DMS53 treated with DMSO at 0.1 percent for 48 hours (cell line): ENCODE results near the gene HPCAL1.
A peak's percentile ranks its signal among the peaks of the same experiment; 100 is the strongest.

Source experiments
- DNase-seq: peaks from one replicate; lab custom pipeline; 2025; ENCODE audit not compliant: unreplicated experiment; lab: John Stamatoyannopoulos, UW

Gene HPCAL1

GRCh38 chr2:10385501-10385900 lies 82.8 kb downstream of the HPCAL1 start:
- DNase-seq = no peak

DNA sequence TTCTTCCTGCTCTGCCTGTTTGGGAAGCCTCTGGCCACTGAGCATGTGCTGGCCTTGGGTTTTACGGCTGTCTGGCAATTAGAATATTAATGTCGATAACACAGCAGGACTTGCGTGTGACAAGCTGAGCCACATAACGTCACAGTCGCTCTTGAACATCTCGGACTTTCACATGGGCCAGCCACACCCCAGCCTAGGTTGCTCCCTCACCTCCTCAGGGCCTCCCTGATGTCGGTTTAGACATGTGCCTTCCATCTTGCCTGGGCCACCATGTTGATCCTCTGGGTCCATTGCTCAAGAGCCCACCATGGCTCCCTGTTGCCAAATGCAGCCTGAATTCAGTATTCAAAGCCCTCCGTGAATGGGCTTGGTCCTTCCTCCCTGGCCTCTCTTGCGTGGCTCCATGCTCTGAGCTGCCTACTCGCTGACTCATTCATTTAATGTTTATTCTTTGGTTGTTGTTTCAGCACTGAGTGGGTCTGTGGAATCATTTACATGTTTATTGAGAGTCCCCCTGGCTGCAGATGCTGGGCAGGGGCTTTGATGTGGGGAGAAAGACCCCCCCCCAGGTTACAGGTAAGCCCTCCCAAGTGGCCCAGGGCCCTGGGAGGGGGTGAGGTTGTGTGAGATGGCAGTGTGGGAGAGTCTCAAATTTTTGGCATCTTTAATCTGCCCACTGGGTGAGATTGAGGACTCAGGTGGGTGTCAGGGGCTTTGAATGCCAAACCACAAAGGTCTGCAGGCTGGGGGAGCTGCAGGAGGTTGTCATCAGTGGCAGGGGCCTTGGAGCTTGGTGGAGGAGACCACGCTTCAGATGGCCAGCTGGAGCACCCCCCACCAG lies 83.4 kb downstream of the HPCAL1 start:
- DNase-seq = no peak

- DNase-seq = peak; percentile 6
Observed at GRCh38 chr2:10387033-10387432, 84.3 kb downstream of the HPCAL1 start.

- DNase-seq = no peak
Observed at GRCh38 chr2:10388954-10389560, 86.4 kb downstream of the HPCAL1 start.

GRCh38 chr2:10389573-10389972 lies 86.9 kb downstream of the HPCAL1 start:
- DNase-seq = no peak

- no peak for DNase-seq
Observed at GRCh38 chr2:10390369-10390801, 87.7 kb downstream of the HPCAL1 start.

DNA sequence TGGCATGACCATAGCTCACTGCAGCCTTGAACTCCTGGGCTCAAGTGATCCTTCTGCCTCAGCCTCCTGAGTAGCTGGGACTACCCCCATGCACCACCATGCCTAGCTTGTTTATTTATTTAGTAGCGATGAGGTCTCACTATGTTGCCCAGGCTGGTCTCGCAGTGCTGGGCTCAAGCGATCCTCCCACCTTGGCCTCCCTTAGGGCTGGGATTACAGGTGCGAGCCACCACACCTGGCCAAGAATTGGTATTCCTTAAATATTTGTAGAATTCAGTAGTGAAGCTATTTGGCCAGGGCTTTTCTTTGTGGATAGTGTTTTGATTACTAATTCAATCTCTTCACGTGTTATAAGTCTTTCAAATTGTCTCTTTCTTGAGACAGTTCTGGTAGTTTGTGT lies 89.4 kb downstream of the HPCAL1 start:
- DNase-seq = no peak

- no peak for DNase-seq
Observed at GRCh38 chr2:10392548-10392947, 89.8 kb downstream of the HPCAL1 start.

DNA sequence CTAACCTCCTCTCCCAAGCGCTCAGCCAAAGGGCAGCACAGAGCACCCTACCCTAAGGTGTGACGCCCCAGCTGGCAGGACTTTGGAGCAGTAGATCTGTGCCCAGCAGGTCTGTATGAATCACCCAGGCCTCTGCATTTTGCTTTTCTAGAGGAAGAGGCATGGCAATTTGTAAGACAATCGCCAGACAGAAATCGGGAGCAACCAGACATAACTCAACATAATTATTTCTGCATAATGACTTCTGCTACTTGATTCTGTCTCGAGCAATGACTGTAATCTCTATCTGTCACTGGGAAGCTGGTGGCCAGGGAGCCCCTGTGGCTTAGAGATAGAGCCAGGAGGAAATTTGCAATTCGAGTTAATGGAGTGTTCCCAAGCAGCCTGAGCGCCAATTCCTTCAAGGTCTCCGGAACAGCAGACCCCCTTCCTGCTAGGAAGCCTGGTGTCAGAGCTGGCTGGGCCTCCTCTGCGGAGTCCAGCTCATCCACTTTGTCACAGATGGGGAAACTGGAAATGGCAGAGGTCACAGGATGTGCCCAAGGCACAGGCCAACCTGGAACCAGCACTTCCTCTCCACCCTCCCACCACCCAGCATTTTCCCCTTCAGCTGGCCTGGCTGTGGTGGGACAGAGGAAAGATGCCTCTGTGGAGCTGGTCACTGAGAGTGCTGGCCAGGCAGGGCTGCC lies 90.4 kb downstream of the HPCAL1 start:
- no peak for DNase-seq

GRCh38 chr2:10393640-10393982 lies 90.9 kb downstream of the HPCAL1 start:
- no peak for DNase-seq

GRCh38 chr2:10395893-10396292 lies 93.2 kb downstream of the HPCAL1 start:
- DNase-seq = no peak

DNA sequence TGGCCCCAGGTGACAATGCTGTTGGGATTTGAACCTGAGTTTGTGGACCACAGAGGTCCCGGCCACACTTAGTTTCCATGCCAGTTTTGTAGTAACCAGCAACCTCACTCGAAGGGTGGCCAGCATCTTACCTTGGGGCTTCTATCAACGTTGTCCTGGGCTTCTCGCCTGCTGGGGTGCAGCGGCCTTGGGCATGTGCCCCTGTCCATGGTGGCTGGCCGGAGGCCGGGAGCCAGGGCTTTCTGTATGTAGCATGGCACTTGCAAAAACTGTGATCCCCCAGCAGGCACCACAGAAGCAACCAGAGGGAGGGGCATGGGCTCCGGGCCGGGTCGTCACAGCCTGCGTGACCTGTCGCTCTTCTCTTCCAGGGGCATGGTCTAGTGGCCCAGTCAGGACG lies 93.8 kb downstream of the HPCAL1 start:
- no peak for DNase-seq

DNA sequence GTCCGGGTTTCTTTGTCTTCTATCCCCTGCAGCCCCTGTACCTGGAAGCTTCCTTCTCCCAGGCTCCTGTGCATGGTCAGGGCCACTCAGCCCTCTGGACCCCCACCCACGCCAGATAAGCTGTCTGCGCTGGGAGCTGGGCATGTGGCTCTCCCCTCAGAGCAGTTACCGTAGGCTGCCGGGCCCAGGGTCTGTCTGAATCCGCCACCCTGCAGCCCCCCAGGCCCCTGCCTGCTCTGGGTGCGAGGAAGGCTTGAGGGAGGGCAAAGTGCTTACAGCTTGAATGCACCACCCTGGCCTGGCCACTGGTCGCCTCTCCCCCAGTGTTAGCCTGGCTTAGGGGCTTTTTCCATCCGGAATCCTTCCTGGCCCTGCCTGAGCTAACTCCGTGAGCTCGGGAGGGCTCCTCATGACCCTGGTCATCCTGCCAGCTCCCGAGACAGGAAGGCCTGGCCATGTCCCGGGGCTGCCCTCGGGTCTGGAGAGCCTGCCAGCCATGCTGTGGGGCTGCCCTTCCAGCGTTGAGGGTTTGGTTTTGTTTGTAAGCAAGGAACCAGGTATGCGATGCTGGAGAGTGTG lies 94.7 kb downstream of the HPCAL1 start:
- no peak for DNase-seq

GRCh38 chr2:10397878-10398277 lies 95.2 kb downstream of the HPCAL1 start:
- DNase-seq = no peak

DNA sequence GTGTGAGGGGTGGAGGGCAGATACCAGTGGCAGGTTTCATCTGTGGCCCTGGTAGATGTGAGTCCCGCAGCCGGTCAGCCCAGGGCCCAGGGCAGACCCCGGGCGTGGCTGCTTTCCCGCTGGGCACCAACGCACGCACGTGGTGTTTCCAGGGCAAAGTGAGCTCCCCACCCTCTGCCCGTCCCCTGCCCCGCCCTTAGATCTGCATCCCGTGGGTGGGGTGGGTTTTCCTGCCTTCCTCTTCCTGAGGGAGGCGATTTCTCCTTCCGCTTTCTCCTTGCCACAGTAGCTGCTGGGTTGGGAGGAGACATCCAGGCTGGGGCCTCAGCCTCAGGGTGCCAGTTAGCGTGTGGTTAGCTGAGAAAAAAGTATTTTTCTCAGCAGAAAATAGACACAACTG lies 95.8 kb downstream of the HPCAL1 start:
- DNase-seq = no peak

DNA sequence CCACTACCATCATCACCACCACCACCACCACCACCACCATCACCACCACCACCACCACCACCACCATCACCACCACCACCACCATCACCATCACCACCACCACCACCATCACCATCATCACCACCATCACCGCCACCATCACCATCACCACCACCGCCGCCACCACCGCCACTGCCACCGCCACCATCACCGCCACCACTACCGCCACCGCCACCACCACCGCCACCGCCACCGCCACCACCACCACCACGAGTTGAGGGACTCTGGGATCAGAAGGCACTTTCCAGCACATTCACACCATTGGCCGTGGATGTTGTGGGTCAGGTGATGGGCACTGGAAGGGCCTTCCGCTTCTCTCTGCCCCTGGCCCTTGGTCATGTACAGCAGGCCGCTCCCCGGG lies 96.7 kb downstream of the HPCAL1 start:
- no peak for DNase-seq

DNA sequence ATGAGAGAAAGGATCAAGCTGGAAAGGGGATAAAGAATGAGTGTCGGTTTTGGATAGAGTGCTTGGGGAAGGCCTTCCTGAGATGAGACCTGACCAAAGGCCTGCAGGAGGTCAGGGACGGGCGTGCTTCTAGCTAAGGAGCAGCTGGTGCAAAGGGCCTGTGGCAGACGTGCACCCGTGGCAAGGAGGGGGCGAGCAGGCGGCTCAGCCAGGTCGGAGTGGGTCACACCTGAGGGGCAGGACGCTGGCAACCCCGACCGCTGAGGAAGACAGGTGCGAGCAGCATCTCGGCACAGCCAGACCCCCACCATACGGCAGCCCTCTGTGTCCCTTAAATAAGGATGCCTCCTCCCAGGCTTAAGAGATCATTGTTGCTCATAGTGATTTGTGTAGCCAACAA lies 97.3 kb downstream of the HPCAL1 start:
- no peak for DNase-seq

- DNase-seq = no peak
Observed at GRCh38 chr2:10400568-10400977, 97.9 kb downstream of the HPCAL1 start.

DNA sequence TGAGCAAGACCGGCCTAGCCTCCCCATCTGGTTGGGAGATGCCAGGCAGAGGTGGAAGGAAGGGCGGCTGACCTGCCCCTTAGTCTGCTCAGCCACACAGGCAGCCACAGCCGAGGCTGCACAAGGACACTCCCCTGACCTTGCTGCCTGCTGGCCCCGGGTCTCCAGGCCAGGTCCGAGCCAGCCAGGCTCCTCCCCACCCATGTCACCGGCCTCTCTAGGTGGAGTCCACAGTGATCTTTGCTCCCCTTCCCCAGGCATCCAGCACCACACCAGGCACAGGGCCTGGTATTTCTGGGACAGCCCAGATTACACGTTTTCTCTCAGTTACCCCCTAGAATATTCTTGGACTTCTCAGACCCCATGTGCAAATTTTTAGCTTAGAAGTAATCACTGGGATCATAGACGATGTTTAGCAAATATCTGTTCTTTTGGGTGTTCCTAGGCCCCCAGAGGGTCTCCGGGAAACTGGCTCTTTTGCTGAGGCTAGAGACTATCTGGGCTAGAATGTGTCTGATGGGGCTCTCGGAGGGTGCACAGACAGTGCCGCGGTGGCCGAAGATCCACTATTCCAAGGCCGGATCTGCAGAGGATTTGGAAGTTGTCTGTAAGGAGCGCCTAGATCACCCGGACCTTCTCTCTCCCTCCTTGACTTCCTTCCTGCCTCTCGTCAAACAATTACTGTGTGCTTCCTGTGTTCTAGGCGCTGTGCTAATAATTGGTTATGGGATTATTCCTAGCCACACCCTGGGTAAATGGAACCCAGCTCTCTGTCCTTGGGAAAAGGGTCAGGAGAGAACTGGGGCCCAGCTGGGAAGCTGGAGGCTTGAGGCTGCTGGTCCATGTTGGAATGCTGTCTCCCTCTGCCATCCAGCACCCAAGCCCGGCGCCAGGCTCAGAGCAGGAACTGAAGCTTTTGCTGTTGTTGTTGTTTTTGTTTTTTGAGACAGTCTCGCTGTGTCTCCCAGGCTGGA lies 98.6 kb downstream of the HPCAL1 start:
- DNase-seq = no peak

GRCh38 chr2:10402062-10402585 lies 99.4 kb downstream of the HPCAL1 start:
- DNase-seq = no peak
